Stimulated activated CD8-positive, alpha-beta memory T cell treated with anti-CD3 and anti-CD28 coated beads, Interleukin-12 subunit alpha, Interleukin-12 subunit beta, amount 100 ng/mL, for 4 hours (primary cell): ENCODE measurements around the gene TRMT112.
A peak's percentile ranks its signal among the peaks of the same experiment; 100 is the strongest.

Experiments
- DNase-seq: peaks from one replicate; pipeline ENCODE4 v3.0.0-alpha.2; 2020; ENCODE audit warnings: low read depth

The TRMT112 gene

GRCh38 chr11:64351136-64351631 lies 33.8 kb upstream of the TRMT112 start:
- DNase-seq: no peak

- DNase-seq: no peak
Measured at GRCh38 chr11:64349404-64349803, 32.0 kb upstream of the TRMT112 start.

DNA sequence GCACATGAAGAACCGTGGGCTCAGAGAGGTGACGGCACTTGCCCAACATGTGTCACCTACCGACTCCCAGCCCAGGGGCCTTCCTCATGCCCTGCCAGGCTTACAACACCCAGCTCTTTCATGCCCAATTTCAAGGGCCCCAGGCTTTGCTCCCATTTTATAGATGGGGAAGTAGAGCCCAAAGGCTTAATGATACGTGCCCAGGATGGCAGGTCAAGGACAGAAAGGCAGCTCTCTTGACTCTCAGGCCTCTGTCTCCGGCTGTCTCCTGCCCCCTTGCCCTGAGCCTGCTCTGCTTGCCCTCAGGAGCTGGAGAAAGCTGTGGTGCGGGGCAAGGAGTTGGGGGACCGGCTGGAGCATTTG lies 31.6 kb upstream of the TRMT112 start:
- no peak for DNase-seq

GRCh38 chr11:64348383-64349024 lies 31.1 kb upstream of the TRMT112 start:
- no peak for DNase-seq

- DNase-seq: no peak
Measured at GRCh38 chr11:64347193-64347867, 30.0 kb upstream of the TRMT112 start.

- DNase-seq: no peak
Measured at GRCh38 chr11:64344787-64345186, 27.4 kb upstream of the TRMT112 start.

DNA sequence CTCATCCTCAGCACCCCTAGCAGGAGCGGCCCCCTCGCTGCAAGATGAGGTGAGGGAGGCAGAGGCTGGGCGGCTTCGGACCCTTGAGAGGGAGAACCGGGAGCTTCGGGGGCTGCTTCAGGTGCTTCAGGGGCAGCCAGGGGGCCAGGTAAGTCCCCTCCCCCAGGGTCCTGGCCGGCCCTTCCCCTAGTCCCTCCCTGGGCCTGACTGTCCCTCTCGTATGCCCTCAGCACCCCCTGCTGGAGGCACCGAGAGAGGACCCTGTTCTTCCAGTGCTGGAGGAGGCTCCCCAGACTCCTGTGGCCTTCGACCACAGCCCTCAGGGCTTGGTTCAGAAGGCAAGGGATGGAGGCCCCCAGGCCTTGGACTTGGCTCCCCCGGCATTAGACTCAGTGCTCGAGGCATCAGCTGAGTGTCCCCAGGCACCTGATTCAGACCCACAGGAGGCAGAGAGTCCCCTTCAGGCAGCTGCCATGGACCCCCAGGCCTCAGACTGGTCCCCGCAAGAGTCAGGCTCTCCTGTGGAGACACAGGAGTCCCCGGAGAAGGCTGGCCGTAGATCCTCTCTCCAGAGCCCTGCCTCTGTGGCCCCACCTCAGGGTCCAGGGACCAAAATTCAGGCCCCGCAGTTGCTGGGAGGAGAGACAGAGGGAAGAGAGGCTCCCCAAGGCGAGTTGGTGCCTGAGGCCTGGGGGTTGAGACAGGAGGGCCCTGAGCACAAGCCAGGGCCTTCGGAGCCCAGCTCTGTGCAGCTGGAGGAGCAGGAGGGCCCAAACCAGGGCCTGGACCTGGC lies 26.6 kb upstream of the TRMT112 start:
- DNase-seq: no peak

- DNase-seq: no peak
Measured at GRCh38 chr11:64342869-64343745, 25.7 kb upstream of the TRMT112 start.

GRCh38 chr11:64341851-64342791 lies 24.8 kb upstream of the TRMT112 start:
- peak; percentile 75 for DNase-seq

GRCh38 chr11:64341429-64341828 lies 24.1 kb upstream of the TRMT112 start:
- DNase-seq: no peak

- DNase-seq: peak; percentile 65
Measured at GRCh38 chr11:64340671-64341335, 23.4 kb upstream of the TRMT112 start.

DNA sequence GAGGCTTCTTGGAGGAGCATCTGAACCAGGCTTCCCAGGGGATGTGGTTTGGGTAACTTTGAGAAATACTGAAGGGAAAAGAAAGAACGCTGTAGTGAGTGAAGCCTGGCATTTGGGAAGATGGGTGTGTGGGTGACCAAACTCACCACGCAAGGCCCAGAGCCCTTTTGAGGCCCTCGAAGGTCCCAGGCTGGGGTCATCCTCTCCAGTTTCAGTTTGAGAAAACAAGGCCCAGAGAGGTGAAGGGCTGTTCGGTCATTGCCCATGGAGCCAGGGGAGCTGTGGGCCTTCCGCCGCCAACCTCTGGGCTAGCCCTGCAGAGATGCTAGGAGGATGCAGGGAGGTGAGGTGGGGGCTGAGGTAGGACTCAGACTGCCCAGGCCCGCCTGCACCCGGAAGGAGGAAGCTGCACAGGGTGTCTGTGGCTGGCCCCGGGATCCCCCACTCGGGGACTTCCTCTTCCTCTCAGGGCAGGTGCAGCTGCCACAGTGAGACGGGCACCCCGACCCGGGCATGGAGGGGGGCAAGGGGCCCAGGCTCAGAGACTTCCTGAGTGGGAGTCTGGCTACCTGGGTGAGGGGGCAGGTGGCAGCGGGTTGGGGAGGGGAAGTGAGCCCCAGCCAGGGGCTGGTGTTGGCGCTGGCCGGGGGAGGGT lies 22.5 kb upstream of the TRMT112 start, which contains the start of gene CCDC88B:
CCDC88B (plus strand) TSS at position 451 of the 655 bp plus-strand sequence; CDS start at position 514, 63 bp downstream.
- peak; percentile 72 for DNase-seq

GRCh38 chr11:64339286-64339685 lies 21.9 kb upstream of the TRMT112 start:
- DNase-seq: no peak

GRCh38 chr11:64338716-64339115 lies 21.4 kb upstream of the TRMT112 start:
- no peak for DNase-seq

DNA sequence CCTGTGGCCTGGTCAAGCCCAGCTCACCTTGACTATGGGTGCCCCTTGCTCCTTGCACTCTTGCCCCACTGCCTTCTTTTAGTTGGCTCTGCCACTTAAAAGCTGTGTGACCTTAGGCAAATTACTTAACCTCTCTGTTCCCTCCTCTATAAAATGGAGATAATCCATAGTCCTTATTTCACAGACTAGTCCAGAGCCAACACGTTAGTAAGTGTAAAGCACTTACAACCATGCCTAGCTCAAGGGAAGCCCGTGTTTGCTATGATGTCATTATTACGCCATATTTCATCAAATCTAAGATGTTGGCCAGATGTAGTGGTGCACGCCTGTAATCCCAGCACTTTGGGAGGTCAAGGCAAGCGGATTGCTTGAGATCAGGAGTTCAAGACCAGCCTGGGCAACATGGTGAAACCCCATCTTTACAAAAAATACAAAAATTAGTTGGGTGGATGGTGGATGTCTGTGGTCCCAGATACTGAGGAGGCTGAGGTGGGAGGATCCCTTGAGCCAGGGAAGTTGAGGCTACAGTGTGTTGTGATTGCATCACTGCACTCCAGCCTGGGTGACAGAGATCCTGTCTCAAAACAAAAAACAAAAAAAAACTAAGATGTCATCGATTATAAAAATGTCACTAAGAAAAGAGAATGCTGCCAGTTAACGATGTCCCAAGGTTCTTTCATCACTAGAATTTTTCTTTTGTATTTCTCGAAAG lies 20.3 kb upstream of the TRMT112 start:
- no peak for DNase-seq

DNA sequence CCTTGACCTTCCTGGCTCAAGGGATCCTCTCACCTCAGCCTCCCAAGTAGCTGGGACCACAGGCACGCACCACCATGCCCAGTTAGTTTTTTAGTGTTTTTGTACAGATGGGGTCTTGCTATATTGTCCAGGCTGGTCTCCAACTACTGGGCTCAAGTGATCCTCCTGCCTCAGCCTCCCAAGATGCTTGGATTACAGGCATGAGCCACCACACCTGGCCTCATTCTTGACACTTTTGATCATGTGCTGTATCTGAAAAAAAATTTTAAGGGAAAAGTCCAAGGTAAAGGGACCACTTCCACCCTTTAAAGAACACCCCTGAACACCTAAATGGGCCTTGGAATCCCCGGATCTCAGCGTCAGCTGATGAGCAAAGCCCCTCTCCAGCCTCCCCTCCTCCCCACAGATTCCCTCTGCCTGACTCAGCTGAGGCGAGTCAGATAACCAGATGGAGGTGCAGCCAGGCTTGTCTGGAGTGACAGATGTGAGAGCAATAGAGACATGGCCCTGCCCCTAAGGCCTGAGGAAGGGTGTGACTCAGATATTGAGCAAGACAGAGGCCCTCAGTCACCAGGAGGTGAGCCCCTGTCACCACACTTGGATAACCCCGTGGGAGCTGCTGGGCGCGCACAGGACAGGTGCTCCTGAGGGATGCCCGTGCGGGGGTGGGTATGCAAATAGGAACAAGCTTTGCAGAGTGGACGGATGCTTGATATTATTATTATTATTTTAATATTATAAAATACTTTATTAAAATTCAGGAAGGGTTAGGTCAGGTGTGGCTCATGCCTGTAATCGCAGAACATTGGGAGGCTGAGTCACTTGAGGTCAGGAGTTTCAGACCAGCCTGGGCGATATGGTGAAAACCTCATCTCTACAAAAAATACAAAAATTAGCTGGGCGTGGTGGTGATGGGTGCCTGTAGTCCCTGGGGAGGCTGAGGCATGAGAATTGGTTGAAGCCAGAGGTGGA lies 17.7 kb upstream of the TRMT112 start:
- no peak for DNase-seq

DNA sequence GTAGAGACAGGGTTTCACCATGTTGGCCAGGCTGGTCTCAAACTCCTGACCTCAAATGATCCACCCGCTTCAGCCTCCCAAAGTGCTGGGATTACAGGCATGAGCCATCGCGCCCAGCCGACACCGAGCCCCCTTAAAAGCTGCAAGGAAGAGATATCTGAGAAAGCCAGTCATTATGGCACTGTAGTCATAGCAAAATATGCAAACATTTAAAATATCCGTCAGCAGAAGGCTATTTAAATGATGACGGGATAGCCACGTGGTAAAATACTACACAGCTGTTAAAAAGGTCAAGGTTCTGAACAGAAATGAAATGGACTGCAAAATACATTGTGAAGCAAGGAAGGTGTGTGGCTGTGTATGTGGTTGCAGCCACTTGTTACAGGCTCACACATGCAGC lies 16.2 kb upstream of the TRMT112 start:
- no peak for DNase-seq
